Pancreas (tissue), 10 donors: ENCODE data around the gene HRG. TPM values are rescaled to one million over a fixed set of nuclear protein-coding genes. Genes with fewer than 3 reads are reported as not detected.

Experiments
- ATAC-seq, 4 donors: fragments of 200-7000 bp; cut with Tn5 transposase; one replicate each; pipeline versions ENCODE4 v1.8.0 to v1.9.1; 2020; ENCODE audit warnings: mild to moderate bottlenecking in 4 of 4, moderate library complexity in 4 of 4
- DNase-seq, 6 donors: peaks; one replicate each; pipeline ENCODE4 v3.0.0-alpha.2; 2020
- FAIRE-seq: peaks from 2 replicates; lab custom pipeline; 2012; peaks lifted over from hg19 to GRCh38; lab: Jason Lieb, UNC
- H3K27ac ChIP-seq, 4 donors: fragments of 200-600 bp; sonication (generic); 1 replicate in 3 of 4; 2 replicates in 1 of 4; pipeline versions ENCODE4 v1.5.0 to v1.8.0; 2020
- H3K27me3 ChIP-seq, 4 donors: fragments of 200-600 bp; one replicate each; pipeline ENCODE4 v1.8.0; 2021
- H3K36me3 ChIP-seq, 3 donors: fragments of 200-600 bp; sonication (generic) in 1 of 3; one replicate each; pipeline versions ENCODE4 v1.5.0 to v1.8.0; 2020 to 2021
- H3K4me1 ChIP-seq, 3 donors: fragments of 200-600 bp; one replicate each; pipeline ENCODE4 v1.8.0; 2021
- H3K4me3 ChIP-seq, 4 donors: fragments of 200-600 bp; sonication (generic) in 2 of 4; one replicate each; pipeline versions ENCODE4 v1.5.0 to v1.8.0; 2020 to 2021
- H3K9me3 ChIP-seq, 4 donors: fragments of 200-600 bp; one replicate each; pipeline ENCODE4 v1.8.0; 2021
- WGBS, 2 donors: extraction: QIAGEN DNeasy Blood & Tissue Kit; methylation state at CpG; one replicate each; pipeline ENCODE4 v1.1.7; 2013; 5-methylcytosine and 5-hydroxymethylcytosine counted together
- intact Hi-C, 3 donors: fragments of 100-400 bp; cut with DNase I; formaldehyde crosslinking; loops; one replicate each; pipeline versions ENCODE4 v1.11.1 to v1.14.2; 2022
- polyA plus RNA-seq, 2 donors: library from polyadenylated mRNA; stranded (reverse); fragments of 200-250 nt; gene quantifications; one replicate each; pipeline ENCODE4 v1.2.3, GENCODE V29; 2013
- total RNA-seq, 6 donors: library from RNA; stranded (reverse); fragmentation: NEBNext Ultra II Directional in 4 of 6; extraction: Animal tissue kit (Norgen Biotek cat#: 25700) in 4 of 6; gene quantifications; one replicate each; pipeline versions ENCODE4 v1.2.1 to v1.2.4, GENCODE V29; 2021 to 2023
- TF ChIP-seq, protein P1 (sequence below), 4 donors: fragments of 200-600 bp; sonication (generic) in 3 of 4; IDR thresholded peaks; one replicate each; pipeline versions ENCODE4 v1.5.0 to v1.8.0; 2021; ENCODE audit warnings: antibody characterized with exemption in 4 of 4
- donor health status: healthy with polysubstance abuse.
- donor health status: DM: no; HTN: no; CAD: no; lungs with moderate emphysema.
- donor health status: DM: no; HTN: no; CAD: no.
- donor health status: control.
- donor health status: control.
- donor health status: Bipolar disorder and iron deficiency.
- donor health status: DM: yes; HTN: yes; CAD: no.
- donor health status: DM: no; HTN: no; CAD: no.
- donor health status: DM: no; HTN: no; CAD: no.
- donor health status: DM: yes; HTN: yes; CAD: no.

Gene HRG
- total and polyA plus RNA-seq, 8 donors, result 0.16 TPM; not detected in 7

DNA sequence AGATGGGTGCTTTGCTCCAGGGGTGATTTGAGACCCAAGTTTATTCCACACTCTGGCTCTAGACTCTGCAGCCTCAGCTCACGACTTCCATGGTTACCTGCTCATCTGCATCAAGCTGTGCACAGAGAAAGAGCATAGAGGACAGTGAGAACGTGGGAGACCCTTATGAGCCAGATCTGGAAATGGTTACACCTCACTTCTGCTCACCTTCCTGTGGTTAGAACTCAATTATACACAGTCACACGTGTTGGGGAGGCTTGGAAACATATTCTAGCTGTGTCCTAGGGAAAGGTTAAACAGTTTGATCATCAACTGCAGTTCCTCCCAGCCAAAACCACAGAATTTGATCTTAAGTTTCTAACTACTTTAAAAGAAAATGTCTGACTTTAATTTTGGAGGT, 23.8 kb upstream of the HRG start:
- Histone ChIP-seq H3K27ac (no peak overlapping the region), H3K4me1 (no peaks in the 10 kb centered on the region), H3K4me3 (no peak overlapping the region), H3K27me3 (no peaks in the 10 kb centered on the region), H3K36me3 (no peaks in the 10 kb centered on the region), H3K9me3 (no peaks in the 10 kb centered on the region)
- FAIRE-seq, result no peak
- intact Hi-C loops, result no loop called here
- ATAC-seq, result no peak
- DNase-seq, result no peak
- 49 to 60% methylated on average over 3 of the region's 3 CpGs for WGBS, 2 donors
- TF ChIP-seq, protein P1, sequence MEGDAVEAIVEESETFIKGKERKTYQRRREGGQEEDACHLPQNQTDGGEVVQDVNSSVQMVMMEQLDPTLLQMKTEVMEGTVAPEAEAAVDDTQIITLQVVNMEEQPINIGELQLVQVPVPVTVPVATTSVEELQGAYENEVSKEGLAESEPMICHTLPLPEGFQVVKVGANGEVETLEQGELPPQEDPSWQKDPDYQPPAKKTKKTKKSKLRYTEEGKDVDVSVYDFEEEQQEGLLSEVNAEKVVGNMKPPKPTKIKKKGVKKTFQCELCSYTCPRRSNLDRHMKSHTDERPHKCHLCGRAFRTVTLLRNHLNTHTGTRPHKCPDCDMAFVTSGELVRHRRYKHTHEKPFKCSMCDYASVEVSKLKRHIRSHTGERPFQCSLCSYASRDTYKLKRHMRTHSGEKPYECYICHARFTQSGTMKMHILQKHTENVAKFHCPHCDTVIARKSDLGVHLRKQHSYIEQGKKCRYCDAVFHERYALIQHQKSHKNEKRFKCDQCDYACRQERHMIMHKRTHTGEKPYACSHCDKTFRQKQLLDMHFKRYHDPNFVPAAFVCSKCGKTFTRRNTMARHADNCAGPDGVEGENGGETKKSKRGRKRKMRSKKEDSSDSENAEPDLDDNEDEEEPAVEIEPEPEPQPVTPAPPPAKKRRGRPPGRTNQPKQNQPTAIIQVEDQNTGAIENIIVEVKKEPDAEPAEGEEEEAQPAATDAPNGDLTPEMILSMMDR (IDR thresholded peaks at IDR 0.05), result no peak

DNA sequence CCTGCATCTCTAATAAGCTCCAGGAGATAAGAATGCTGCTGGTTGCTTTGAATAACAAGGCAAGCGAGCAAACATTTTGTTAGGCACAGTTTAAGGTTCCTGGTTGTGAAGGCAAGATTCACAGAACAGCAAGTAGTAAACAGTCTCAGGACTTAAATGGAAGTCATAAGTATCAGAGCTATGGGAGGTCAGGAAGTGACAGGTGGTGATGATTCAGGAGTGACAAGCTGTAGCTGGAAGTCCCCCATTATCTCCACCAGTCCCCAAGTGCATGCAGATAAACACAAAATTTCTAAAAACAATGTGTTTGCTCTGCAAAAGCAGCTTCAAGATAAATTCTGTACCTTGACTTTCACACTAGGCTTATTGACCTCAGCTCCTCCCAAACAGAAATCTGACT, 22.3 kb upstream of the HRG start:
- no peaks in the 10 kb centered on the region for H3K27me3 ChIP-seq
- DNase-seq (no peak), ATAC-seq (no peak), FAIRE-seq (no peak)
- no peaks in the 10 kb centered on the region for H3K36me3 ChIP-seq
- H3K9me3 ChIP-seq, result no peaks in the 10 kb centered on the region
- TF ChIP-seq, protein P1 (IDR thresholded peaks at IDR 0.05), result no peak
- WGBS, 2 donors, result 79 to 81% methylated on average over 1 of the region's 1 CpG
- no peak overlapping the region for H3K4me3 ChIP-seq
- H3K4me1 ChIP-seq, result no peaks in the 10 kb centered on the region
- intact Hi-C loops, result no loop called here
- H3K27ac ChIP-seq, result no peak overlapping the region

DNA sequence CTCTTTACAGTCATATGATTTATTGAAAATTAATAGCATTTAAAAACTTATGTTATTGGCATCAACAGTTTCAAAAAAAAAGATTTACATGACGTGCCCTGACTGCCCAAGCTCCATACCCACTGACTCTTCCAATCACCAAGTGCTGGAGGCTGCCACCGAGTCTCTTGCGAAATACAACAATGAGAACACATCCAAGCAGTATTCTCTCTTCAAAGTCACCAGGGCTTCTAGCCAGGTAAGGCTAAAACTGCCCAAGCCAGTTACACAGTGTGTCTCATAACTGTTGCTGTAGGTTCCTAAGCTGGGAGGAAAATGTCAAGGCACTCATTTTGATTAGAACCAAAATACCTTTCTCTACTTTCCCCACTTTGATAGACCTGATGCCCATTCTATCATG, 21.1 kb upstream of the HRG start:
- Histone ChIP-seq H3K4me3 (no peak overlapping the region), H3K9me3 (no peaks in the 10 kb centered on the region), H3K27me3 (no peaks in the 10 kb centered on the region), H3K36me3 (no peaks in the 10 kb centered on the region), H3K4me1 (no peaks in the 10 kb centered on the region), H3K27ac (no peak overlapping the region)
- ATAC-seq, result peak in 1 of 4 donors; percentile 39
- TF ChIP-seq, protein P1 (IDR thresholded peaks at IDR 0.05), result no peak
- DNase-seq, result no peak
- intact Hi-C loops, result no loop called here
- no peak for FAIRE-seq
- 54 to 61% methylated on average over 3 of the region's 3 CpGs for WGBS, 2 donors

DNA sequence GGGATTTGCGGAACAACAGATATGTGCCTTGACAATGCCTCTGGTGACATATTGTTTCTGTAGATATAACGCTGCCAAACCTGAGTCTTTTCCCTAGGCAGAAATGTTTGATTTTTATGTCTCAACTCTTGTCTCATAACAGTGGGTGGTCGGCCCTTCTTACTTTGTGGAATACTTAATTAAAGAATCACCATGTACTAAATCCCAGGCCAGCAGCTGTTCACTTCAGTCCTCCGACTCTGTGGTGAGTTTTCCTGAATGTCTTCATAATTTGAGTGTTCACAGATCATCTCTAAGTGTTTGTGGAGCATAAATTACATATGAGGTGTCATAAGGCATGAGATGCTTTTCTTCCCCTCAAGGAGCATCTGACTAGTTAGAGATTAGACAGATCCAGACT, 19.7 kb upstream of the HRG start:
- H3K4me1 ChIP-seq, result no peaks in the 10 kb centered on the region
- H3K36me3 ChIP-seq, result no peaks in the 10 kb centered on the region
- no peak overlapping the region for H3K4me3 ChIP-seq
- no peaks in the 10 kb centered on the region for H3K9me3 ChIP-seq
- no peak for DNase-seq
- no peak overlapping the region for H3K27ac ChIP-seq
- no peak for ATAC-seq
- intact Hi-C loops, result no loop called here
- TF ChIP-seq, protein P1 (IDR thresholded peaks at IDR 0.05), result no peak
- FAIRE-seq, result no peak
- 79 to 81% methylated on average over 4 of the region's 4 CpGs for WGBS, 2 donors
- H3K27me3 ChIP-seq, result no peaks in the 10 kb centered on the region

DNA sequence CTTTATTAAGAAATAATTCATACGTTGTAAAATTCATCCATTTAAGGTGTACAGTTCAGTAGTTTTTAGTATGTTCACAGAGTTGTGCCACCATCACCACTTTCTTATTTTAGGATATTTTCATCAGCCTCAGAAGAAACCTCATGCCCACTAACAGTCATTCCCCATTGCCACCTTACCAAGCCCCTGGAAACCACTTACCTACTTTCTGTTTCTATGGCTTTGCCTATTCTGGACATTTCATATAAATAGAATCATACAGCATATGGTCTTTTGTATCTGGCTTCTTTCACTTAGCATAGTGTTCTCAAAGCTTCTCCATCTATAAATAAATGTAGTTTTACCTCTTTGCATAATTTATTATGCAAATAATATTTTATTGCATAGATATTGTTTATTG, 19.0 kb upstream of the HRG start:
- Histone ChIP-seq H3K27me3 (no peaks in the 10 kb centered on the region), H3K4me3 (no peak overlapping the region), H3K9me3 (no peaks in the 10 kb centered on the region), H3K4me1 (no peaks in the 10 kb centered on the region), H3K27ac (no peak overlapping the region), H3K36me3 (no peaks in the 10 kb centered on the region)
- FAIRE-seq (no peak), DNase-seq (no peak), ATAC-seq (no peak)
- intact Hi-C loops, result no loop called here
- TF ChIP-seq, protein P1 (IDR thresholded peaks at IDR 0.05), result no peak
- 65 to 87% methylated on average over 1 of the region's 1 CpG for WGBS, 2 donors
